GM21786 (cell line): ENCODE results near the gene NBEAL2.
"Not testable (repeated sequence)": the region's sequence is repeated elsewhere in the genome, so short reads cannot be mapped to it uniquely, and the experiment has no call there.

Experiments used
- ATAC-seq: cut with Tn5 transposase; IDR thresholded peaks from one replicate; pipeline ENCODE4 v1.9.1; 2021; ENCODE audit not compliant: unreplicated experiment

Gene NBEAL2

DNA sequence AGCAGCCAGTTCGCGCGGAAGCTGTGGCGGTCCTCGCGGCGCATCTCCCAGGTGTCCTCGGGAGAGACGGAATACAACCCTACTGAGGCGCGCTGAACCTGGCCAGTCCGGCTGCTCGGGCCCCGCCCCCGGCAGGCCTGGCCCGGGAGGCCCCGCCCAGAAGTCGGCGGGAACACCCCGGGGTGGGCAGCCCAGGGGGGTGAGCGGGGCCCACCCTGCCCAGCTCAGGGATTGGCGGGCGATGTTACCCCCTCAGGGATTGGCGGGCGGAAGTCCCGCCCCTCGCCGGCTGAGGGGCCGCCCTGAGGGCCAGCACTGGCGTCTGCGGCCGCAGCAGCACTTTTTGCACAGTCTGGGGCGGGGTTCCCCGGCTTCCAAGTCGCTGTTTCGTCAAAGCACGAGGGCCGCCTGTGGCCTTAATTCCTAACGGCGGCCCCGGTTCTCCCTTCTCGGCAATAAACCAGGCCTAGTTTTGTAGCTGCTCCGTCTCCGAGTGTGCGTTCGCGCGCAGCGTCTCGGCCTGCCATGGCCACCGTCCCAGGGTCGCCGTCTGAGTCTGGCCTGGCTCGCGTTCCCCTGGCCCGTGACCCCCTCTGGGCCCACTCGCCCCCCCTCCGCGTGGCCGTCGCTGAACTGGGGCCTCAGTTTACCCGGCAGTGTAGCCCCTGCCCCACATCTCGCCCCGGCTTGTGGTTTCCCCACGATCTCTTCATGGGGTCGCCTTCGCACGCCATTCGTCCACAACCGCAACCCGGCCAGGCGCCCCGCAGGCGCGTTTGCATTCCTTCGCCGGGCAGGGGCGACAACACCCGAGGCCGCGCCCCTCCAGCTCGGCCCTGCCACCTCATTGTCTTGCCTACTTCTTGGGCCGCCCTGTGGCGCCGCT lies 30.0 kb downstream of the NBEAL2 start:
- ATAC-seq = peak; percentile 61

DNA sequence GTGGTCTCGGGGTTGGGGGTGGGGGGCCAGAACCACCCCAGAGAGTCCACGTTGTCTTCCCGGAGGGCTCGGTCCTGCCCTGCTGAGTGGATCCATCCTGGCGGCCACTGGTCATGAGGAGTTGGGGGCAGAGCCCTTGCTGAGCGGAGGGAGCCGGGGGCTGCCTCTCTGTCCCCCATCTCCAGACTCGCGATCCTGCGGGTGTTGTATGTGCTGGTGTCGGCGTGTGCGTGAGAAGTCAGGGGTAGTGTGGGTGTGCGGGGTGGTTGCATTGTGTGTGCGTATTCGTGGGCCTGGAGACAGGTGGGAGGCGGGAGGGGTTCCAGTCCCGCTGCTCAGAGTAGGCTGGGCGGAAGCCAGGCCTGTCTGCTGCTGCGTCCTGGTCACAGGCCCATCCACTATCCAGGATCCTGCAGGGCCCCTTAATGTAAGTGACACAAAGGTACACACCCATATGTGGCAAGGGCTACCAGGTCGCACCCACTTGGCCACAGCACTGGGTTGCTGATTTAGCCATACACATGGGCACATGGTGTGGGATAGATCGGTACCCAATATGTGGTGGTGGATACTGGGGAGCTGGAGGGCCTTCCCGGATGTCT lies 30.7 kb downstream of the NBEAL2 start:
- ATAC-seq = no peak

DNA sequence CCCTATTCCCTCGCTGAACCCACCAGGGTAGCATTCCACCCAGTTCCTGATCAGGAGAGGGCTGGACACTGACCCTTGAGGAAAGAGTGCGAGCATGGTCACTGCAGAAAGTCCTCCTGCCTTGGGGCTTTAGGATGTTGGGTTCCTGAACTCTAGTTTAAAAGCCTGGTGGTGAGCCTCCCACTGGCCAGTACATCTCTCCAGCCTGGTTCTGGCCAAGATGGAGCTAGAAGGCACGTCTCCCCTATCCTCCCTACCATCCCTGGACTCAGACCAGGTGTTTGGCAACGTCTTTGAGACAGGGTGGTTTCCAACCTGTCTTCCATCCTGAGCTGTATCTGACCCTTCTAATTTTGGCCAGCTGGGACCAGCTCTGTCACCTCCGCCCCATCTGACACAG lies 31.4 kb downstream of the NBEAL2 start:
- no peak for ATAC-seq

DNA sequence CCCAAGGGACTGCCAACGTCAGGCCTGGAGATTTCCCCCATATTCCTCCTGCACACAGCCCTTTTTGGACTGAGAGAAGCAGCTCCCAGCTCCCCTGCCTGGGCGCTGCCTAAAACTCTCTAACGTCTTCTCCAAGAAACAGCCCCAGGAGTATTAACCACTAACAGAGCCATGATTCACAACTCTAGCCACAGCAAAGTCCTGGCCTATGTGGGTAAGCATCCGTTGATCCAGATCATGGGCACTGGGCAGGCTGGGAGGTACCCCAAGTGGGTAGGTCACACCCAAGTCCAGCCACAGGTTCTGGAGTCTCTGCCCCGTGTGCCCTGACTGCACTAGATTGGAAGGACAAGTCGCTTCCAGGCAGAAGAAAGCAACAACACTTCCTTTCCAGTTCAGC lies 31.9 kb downstream of the NBEAL2 start:
- ATAC-seq = no peak

DNA sequence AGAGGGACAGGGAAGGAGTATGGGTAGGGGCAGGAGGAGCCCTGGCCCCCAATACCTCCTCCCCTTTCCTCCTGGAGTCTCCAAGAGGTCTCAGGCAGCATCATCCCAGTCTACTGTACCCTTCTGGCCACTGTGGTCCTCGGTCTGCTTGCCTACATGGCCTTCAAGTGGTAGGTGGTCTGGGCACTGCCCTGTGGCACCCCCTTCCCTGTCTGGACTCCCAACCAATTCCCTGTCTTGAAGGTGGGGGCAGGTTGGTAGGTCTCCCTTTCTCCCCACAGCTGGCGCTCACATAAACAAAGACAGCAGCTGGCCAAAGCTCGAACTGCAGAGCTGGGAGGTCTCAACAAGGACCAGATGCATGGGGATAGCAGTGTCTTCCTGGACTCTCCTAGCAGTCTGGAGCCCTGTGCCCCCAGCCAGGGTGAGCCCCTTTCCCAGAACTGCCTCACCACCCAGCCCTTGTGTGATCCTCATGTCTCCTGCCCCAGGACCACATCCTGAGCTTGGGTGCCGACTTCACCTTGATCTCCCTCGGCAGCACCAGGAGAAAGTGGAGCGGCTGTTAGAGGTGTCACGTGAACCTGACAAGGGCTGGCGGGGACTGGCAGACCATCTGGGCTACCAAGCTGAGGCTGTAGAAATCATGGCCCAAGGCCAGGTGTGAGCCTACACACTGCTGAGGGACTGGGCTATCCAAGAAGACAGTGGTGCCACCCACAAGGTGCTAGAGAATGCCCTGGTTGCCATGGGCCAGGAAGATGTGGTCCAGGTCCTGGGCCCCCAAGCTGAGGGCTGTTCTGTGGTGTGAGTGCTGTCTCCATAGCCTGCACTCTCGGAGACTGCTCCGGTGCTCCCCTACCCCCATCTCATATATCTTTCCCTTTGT lies 33.1 kb downstream of the NBEAL2 start:
- ATAC-seq = no peak

DNA sequence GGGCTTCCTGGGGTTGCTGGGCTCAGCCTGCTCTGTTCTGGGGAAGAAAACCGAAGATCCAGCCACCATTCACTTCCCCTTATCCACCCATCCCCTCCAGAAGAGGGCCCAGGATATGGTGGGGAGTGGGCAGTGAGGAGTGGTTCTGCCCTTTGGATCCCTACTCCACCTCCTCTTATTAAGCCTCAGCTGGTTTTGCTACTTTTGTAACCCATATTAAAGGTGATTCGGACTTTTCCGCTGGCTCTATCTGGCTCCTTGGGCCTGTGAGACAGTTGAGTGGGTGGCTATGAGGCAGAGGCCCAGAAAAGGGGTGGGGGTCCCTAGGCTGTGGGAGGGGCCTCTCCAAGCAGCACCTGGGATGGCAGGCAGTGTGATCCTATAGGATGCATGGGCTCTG lies 33.8 kb downstream of the NBEAL2 start:
- ATAC-seq = no peak

DNA sequence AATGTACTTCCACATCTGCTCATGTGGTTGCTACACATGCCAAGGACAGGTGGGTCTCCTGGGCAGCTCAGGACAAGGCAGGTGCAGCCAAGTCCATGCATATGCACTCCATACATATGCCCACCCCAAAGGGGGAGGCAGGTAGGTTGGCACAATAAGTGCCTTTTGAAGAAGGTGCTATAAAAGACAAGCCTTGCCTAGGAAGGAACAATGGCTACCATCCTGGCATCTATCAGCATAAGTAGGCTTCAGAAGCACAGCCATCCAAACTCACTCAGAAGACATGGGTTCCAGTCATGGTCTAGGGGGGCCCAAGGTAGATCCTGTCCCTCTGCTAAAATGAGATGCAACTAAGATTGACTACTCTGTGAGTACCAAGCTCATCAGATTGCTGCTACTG lies 34.6 kb downstream of the NBEAL2 start:
- no peak for ATAC-seq

DNA sequence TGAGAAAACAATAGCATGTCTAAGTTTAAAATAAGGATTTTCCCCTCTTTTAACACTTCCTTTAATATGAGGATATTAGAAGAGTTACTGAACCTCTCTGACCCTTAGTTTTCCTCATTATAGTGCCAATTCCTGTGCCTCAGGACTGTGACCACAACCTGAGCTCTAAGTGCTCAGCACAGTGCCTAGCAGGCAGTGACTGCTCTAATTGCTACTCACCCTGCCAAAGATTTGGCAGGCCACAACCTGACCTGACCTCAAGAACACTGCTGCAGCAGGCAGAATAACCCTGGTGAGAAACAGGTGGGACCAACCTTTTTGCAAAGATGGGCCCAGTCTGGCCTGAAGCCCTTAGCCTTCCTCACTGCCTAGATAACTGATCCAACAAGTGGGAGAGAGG lies 35.7 kb downstream of the NBEAL2 start:
- ATAC-seq = no peak

DNA sequence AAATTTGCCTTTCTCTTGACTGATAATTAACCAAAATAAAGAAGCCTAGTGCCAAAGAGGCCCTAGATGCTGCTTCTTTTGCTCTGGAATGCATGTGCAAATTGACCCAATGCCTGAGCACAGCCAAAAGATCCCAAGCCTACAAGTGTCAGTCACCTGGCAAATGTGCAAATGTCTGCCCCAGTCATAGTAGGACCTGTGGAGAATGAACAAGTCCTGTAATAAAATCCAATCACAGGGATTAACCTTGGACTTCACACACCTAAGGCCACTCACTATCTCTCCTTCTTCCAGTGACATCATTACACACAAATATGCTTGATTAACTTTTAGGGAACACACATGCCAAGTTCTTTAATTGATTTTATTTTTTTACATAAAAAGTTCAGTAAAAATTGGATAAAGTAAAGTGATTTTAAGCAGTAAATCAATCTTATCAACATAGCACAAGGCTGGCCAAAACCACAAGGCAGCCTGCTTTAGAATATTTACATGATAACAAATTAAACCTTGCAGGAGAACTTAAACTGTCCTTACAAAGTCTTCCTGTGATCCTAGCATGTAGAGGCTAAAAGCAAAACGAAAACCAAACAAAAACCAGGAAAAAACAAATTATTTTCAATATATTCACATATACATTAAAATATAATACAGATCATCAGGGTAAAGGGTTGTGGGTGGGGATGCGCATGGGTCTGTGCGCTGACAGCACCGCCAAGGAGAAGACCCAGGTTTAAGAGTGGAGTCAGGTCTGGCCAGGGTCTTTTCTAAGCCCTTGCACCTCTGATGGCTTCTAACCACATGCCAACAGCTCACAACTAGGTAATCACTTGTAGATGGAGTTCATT lies 36.8 kb downstream of the NBEAL2 start:
- ATAC-seq = no peak

DNA sequence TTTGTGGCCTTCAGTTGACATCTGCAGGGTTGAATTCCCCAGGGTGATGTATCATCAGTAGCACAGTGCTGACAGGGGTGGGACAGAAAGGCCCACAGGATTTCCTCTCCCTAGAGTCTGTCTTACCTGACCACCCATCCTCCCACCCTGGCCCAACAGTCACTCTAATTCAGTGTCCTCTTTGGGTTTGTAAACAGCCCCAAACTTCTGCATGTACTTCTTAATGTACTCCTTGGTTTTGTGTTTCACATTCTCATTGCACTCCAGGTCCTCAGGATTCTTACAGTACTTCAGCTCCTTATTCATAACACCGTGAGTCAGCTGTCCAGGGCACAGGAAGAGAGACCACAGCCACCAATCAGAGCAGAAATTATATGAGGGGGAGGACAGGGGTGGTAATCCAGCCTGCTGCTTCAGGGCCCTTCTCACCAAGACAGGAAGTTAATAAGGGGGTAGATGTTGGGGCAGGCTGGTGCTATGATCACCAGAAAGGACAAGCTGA lies 37.5 kb downstream of the NBEAL2 start:
- peak; percentile 54 for ATAC-seq

DNA sequence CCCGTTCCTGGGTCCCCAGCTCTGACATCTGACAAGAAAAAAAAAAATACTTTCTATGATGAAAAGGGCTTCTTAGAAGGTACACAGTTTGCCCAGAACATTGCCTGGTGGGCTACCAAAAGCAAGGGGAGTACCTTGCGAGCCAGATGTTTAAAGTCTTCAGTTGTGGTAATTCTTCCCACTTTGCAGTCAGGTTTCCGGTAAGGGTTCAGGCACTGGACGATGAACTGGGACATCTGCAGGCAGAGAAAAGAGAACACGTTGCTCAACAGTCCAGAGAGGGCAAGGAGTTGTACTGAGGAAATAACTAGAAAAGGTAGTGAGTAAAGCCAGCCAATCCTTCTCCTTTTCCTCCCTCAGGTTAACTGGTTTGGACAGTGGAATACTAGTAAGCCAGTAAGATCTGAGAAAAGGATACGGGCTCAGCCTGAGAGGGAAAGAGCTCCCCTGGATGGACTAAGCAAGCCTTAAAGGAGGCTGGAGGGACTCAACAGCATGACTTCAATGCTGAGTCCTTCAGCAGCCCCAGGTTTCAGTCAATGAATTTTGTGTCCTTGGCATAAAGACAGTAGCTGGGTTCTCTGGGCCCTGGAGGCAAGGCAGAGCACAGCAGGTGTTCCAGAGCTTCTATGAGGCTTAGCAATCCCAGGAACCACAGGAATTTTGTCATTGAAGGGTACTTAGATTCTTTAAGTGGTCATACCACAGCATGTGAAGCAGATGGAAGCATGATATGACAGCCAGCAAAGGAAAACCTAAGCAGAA lies 38.2 kb downstream of the NBEAL2 start:
- ATAC-seq = no peak

DNA sequence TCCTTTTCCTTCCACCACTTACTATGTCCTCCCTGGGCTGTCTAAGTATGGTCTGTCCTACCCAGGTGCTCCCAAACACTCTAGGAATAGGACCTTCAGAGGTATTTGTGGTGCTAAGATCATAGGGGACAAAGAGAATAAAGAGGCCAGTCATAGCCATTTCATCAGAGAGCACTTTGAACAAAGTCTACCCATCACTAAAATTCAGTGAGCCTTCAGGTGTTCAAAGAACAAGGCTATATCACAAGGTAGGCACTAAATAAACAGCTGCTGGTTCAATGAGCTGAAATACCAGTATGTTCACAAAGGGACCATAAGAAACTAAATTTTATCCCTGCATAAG lies 38.8 kb downstream of the NBEAL2 start:
- no peak for ATAC-seq

DNA sequence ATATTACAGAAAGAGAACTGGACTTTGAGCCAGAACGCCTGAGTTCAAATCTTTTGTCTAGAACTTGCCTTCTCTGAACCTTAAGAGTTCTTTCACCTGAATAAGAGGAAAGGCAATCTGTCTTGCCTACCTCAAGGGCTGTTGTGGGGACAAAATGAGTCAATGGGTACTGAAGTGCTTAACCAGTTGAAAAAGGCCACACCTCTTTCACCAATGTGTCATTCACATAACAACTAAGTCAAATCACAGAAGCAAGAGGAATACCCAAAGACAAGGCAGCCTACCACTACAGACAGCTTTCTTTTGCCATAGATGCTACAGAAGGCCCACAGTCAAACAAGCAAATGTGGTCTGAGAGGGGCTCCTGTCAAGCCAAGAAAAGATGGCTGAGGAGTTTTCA lies 39.7 kb downstream of the NBEAL2 start:
- peak; percentile 59 for ATAC-seq

DNA sequence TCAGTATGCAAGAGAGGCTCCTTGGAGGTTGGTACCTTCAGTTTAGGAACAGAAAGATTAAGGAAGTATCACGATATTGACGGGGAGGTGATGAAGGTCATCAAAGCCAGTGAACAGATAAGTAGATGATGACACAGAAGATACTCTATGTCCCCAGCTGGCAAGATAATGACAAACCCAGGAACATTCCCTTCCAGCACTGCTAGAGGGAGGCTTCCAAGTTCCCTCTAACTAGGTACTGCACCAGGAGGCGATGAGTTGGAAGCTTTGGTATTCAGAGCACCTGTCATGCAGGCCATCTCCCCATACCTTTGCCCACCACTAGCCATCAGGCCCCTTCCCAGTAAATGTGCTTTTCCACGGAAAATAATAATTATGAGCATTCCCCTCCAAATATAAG lies 40.8 kb downstream of the NBEAL2 start:
- no peak for ATAC-seq

DNA sequence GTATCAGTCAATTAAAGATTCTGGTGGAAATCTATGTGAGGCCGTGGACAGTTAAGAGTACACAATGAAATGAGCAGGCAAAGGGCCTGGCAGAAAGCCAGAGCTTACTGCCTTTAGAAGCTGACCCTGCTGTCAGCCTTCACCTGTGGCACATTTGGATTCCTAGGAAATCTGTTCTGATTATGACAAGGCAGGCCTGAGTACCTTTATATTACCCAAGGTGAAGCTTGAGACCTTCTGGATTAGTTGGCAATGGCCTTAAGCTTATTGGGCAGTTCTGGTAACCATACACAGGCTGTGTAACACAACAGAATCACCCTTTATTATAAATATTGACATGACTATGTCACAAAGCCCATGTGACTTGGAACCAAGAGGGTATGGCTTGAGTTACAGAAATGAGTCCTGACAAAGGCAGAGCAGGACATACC lies 43.2 kb downstream of the NBEAL2 start:
- ATAC-seq = no peak

DNA sequence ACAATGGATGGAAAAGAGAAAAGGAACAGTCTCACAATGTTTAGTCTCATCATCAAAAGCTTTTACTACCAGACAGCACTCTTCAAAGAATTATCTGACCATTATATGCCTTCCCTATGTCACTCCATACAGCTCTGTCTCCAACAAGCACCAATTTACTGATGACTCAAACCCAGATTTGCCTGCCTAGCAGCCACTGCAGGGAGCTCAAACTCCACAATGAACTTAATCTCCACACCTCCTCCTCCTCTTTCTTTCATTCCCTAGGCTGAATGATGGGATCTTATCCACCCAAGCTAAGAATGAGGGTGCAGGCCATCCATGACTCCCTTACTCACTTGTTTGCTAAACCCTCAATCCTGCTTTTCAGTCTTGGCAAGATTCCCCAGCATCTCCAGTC lies 45.5 kb downstream of the NBEAL2 start:
- no peak for ATAC-seq

DNA sequence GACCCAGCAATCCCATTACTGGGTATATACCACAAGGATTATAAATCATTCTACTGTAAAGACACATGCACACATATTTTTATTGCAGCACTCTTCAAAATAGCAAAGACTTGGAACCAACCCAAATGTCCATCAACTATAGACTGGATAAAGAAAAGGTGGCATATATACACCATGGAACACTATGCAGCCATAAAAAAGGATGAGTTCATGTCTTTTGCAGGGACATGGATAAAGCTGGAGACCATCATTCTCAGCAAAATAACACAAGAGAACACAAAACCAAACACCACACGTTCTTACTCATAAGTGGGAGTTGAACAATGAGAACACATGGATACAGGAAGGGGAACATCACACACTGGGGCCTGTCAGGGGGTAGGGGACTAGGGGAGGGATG lies 47.0 kb downstream of the NBEAL2 start:
- ATAC-seq = not testable (repeated sequence)

DNA sequence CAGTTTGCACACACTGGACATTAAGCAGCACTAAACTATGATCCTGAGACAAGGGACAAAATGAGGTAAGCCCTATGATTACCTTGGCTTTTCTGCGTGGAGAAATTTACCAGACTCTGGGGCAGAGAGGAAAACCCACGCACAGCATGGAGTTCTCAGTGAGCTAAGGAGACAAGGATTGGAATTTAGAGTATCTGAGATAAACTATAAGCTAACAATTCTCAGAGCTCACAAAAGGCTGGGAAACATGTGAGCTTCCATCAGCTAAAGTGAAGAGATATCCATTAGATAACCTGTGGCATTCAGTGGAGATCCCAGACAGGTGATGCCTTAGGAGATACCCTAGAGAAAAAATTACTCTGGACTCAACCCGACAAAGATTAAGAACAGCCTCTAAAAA lies 48.7 kb downstream of the NBEAL2 start:
- no peak for ATAC-seq

DNA sequence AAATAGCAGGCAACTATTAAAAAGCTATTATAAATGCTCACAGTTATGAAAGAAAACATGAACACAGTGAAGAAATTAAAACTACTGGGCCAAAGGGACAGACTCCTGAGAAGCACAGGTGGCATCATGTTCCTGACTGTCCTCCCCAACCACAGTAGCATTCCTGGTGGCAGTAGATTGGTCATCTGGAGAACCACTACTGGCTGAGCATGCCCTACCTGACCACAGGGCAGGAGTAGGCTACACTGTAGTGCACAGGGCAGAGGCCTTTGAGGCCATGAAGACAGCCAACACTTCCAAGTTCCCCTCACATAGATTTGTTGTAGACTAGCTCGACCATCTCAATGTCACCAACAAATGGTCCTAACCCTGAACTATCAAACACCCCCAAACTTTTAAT lies 49.2 kb downstream of the NBEAL2 start:
- ATAC-seq = no peak

DNA sequence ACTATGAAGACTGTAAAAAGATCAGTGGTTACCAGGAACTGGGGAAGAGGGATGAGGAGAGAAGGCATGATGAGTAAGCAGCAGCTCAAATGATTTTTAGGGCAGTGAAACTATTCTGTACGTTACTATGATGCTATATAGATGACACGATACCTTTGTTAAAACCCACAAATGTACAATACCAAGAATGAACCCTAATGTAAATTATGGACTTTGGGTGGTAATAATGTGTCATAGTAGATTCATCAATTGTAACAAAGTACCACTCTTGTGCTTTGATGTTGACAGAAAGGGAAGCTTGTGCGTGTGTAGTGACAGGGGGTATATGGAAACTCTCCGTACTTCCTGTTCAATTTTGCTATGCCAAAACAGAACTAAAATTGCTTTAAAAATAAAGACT lies 51.6 kb downstream of the NBEAL2 start:
- ATAC-seq = not testable (repeated sequence)
